Caco-2 (cell line): Measurements from ENCODE around the gene ATP13A5. TPM values are rescaled to one million over a fixed set of nuclear protein-coding genes. Genes with fewer than 3 reads are reported as not detected.

ENCODE experiments used
- BruUV-seq: library from RNA; stranded (reverse); fragments of 400-500 nt; replicated peaks from 2 replicates; lab custom pipeline; 2021; lab: Mats Ljungman, UMichigan
- CTCF ChIA-PET: fragments of 300-600 bp; sonication (Branson Sonifier 250); formaldehyde crosslinking; loops from one replicate; lab custom pipeline; 2022; ENCODE audit warnings: antibody characterized with exemption; lab: Charles Lee
- POLR2A ChIA-PET: fragments of 300-600 bp; sonication (Branson Sonifier 250); formaldehyde crosslinking; loops from one replicate; lab custom pipeline; 2022; ENCODE audit warnings: antibody characterized with exemption; lab: Charles Lee
- DNase-seq, 2 experiments: peaks; one replicate each; pipeline versions ENCODE4 v3.0.0 to v3.0.0-alpha.2; 2020 to 2022
- H3K27me3 ChIP-seq: replicated peaks from 2 replicates; pipeline ENCODE4 v1.6.0; 2011; ENCODE audit warnings: low read length; ENCODE audit not compliant: control insufficient read depth, insufficient read depth
- H3K36me3 ChIP-seq: 2 replicates; pipeline ENCODE4 v1.5.1; 2011; ENCODE audit warnings: low read length; ENCODE audit not compliant: control insufficient read depth, insufficient read depth
- H3K4me1 ChIP-seq: fragments of 250-450 bp; sonication (Bioruptor Pico); 2 replicates; pipeline ENCODE4 v1.5.1; 2020; ENCODE audit warnings: mild to moderate bottlenecking
- H3K4me3 ChIP-seq: 2 replicates; pipeline ENCODE4 v1.5.1; 2011; ENCODE audit warnings: low read depth, mild to moderate bottlenecking, control low read depth, low read length
- H3K9me3 ChIP-seq: fragments of 250-450 bp; sonication (Bioruptor Pico); 2 replicates; pipeline ENCODE4 v1.5.1; 2020; ENCODE audit warnings: mild to moderate bottlenecking, moderate library complexity
- H3K27ac Mint-ChIP-seq: one replicate; pipeline ENCODE4 v1.8.0; 2022; ENCODE audit warnings: mixed read lengths; ENCODE audit not compliant: unreplicated experiment
- H3K27me3 Mint-ChIP-seq: one replicate; pipeline ENCODE4 v1.8.0; 2022; ENCODE audit warnings: mixed read lengths; ENCODE audit not compliant: insufficient read depth, unreplicated experiment
- H3K36me3 Mint-ChIP-seq: one replicate; pipeline ENCODE4 v1.8.0; 2022; ENCODE audit warnings: mild to moderate bottlenecking, mixed read lengths; ENCODE audit not compliant: insufficient read depth, unreplicated experiment
- H3K4me1 Mint-ChIP-seq: one replicate; pipeline ENCODE4 v1.8.0; 2022; ENCODE audit warnings: low read depth, mixed read lengths; ENCODE audit not compliant: unreplicated experiment
- H3K4me3 Mint-ChIP-seq: one replicate; pipeline ENCODE4 v1.8.0; 2022; ENCODE audit warnings: mild to moderate bottlenecking, moderate library complexity, mixed read lengths; ENCODE audit not compliant: unreplicated experiment
- H3K9me3 Mint-ChIP-seq: one replicate; pipeline ENCODE4 v1.8.0; 2022; ENCODE audit warnings: mixed read lengths; ENCODE audit not compliant: unreplicated experiment
- intact Hi-C: fragments of 100-400 bp; cut with micrococcal nuclease; formaldehyde crosslinking; loops from one replicate; pipeline ENCODE4 v1.10.0; 2022; ENCODE audit not compliant: unreplicated experiment
- total RNA-seq: library from RNA; stranded (reverse); gene quantifications from 2 replicates; pipeline ENCODE4 v1.2.3, GENCODE V29; 2022
- TF ChIP-seq, protein P1 (sequence below), 2 experiments: fragments of 200-600 bp in 1 of 2; IDR thresholded peaks; 1 replicate in 1 of 2; 2 replicates in 1 of 2; pipeline versions ENCODE4 v1.5.1 to v1.8.0; 2011 to 2022; ENCODE audit warnings: antibody characterized with exemption in 1 of 2, control low read depth in 1 of 2, inconsistent platforms in 1 of 2, low read depth in 1 of 2, low read length in 1 of 2, mild to moderate bottlenecking in 1 of 2, moderate library complexity in 1 of 2; ENCODE audit not compliant: insufficient read depth in 1 of 2, severe bottlenecking in 1 of 2, unreplicated experiment in 1 of 2

Gene ATP13A5
- total RNA-seq, 1 experiment from 2014 or later = not detected

DNA sequence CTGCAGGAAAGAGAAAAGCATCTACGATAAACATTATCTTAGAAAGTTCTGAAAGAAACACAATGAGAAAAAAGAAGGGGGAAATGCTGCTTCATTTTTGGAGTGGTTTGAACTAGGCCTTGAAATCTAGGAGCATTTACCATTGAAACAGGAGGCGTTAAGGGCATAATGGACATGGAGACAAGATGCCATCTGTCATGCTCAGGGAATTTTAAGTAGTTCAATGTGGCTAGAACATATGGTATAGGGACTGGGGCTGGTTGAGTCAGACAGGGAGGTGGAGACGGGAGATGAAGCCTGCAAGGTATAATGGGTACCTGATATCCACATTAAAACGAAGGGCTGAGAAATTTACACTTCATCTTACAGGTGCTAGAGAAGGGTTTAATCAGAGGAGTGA, 147.9 kb downstream of the ATP13A5 start:
- no peaks in the 10 kb centered on the region for H3K36me3 Mint-ChIP-seq
- ChIA-PET POLR2A (no interaction called here), CTCF (no interaction called here)
- DNase-seq = no peak
- intact Hi-C loops = no loop called here
- BruUV-seq = no TSS peak
- H3K27me3 ChIP-seq = no peaks in the 10 kb centered on the region; the same call in 1 of the 2 replicates
- no peaks in the 10 kb centered on the region for H3K36me3 ChIP-seq
- TF ChIP-seq, protein P1, sequence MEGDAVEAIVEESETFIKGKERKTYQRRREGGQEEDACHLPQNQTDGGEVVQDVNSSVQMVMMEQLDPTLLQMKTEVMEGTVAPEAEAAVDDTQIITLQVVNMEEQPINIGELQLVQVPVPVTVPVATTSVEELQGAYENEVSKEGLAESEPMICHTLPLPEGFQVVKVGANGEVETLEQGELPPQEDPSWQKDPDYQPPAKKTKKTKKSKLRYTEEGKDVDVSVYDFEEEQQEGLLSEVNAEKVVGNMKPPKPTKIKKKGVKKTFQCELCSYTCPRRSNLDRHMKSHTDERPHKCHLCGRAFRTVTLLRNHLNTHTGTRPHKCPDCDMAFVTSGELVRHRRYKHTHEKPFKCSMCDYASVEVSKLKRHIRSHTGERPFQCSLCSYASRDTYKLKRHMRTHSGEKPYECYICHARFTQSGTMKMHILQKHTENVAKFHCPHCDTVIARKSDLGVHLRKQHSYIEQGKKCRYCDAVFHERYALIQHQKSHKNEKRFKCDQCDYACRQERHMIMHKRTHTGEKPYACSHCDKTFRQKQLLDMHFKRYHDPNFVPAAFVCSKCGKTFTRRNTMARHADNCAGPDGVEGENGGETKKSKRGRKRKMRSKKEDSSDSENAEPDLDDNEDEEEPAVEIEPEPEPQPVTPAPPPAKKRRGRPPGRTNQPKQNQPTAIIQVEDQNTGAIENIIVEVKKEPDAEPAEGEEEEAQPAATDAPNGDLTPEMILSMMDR (IDR thresholded peaks at IDR 0.05; ENCODE audit: insufficient read depth in 1 of 2, low read depth in 1 of 2, low read length in 1 of 2, severe bottlenecking in 1 of 2, unreplicated experiment in 1 of 2) = no peak
- peaks cover 12% of the 10 kb centered on the region for H3K27me3 Mint-ChIP-seq
- no peaks in the 10 kb centered on the region for H3K9me3 ChIP-seq
- H3K9me3 Mint-ChIP-seq = no peaks in the 10 kb centered on the region
- no peak overlapping the region for H3K4me3 ChIP-seq
- H3K4me1 ChIP-seq = no peaks in the 10 kb centered on the region
- no peak overlapping the region for H3K4me3 Mint-ChIP-seq
- no peaks in the 10 kb centered on the region for H3K4me1 Mint-ChIP-seq
- H3K27ac Mint-ChIP-seq = no peak overlapping the region

- Histone ChIP-seq H3K36me3 (no peaks in the 10 kb centered on the region), H3K9me3 (no peaks in the 10 kb centered on the region), H3K4me1 (no peaks in the 10 kb centered on the region), H3K27me3 (no peaks in the 10 kb centered on the region; the same call in 1 of the 2 replicates), H3K4me3 (no peak overlapping the region)
- Mint-ChIP-seq H3K27me3 (peaks cover 12% of the 10 kb centered on the region), H3K36me3 (no peaks in the 10 kb centered on the region), H3K9me3 (no peaks in the 10 kb centered on the region), H3K27ac (no peak overlapping the region), H3K4me1 (no peaks in the 10 kb centered on the region), H3K4me3 (no peak overlapping the region)
- intact Hi-C loops = no loop called here
- TF ChIP-seq, protein P1 (IDR thresholded peaks at IDR 0.05; ENCODE audit: insufficient read depth in 1 of 2, low read depth in 1 of 2, low read length in 1 of 2, severe bottlenecking in 1 of 2, unreplicated experiment in 1 of 2) = no peak
- BruUV-seq = no TSS peak
- DNase-seq = no peak
- ChIA-PET POLR2A (no interaction called here), CTCF (no interaction called here)
Measured at GRCh38 chr3:193229851-193230420, 148.6 kb downstream of the ATP13A5 start.

GRCh38 chr3:193228206-193228605, 150.3 kb downstream of the ATP13A5 start:
- ChIA-PET CTCF (no interaction called here), POLR2A (no interaction called here)
- Histone ChIP-seq H3K4me1 (no peaks in the 10 kb centered on the region), H3K4me3 (no peak overlapping the region), H3K9me3 (no peaks in the 10 kb centered on the region), H3K36me3 (no peaks in the 10 kb centered on the region), H3K27me3 (no peaks in the 10 kb centered on the region; the same call in 1 of the 2 replicates)
- H3K4me3 Mint-ChIP-seq = no peak overlapping the region
- no peaks in the 10 kb centered on the region for H3K36me3 Mint-ChIP-seq
- peaks cover 14% of the 10 kb centered on the region for H3K27me3 Mint-ChIP-seq
- no peaks in the 10 kb centered on the region for H3K4me1 Mint-ChIP-seq
- no peak overlapping the region for H3K27ac Mint-ChIP-seq
- TF ChIP-seq, protein P1 (IDR thresholded peaks at IDR 0.05; ENCODE audit: insufficient read depth in 1 of 2, low read depth in 1 of 2, low read length in 1 of 2, severe bottlenecking in 1 of 2, unreplicated experiment in 1 of 2) = no peak
- no peaks in the 10 kb centered on the region for H3K9me3 Mint-ChIP-seq
- DNase-seq = no peak
- no TSS peak for BruUV-seq
- intact Hi-C loops = no loop called here
